Cardiac fibroblast (primary cell): ENCODE measurements around the gene STPG3.

Experiments used
- DNase-seq, 2 donors: peaks; one replicate each; pipeline versions ENCODE4 v3.0.0 to v3.0.0-alpha.2; 2010; ENCODE audit warnings: low read depth in 2 of 2
- H3K4me3 ChIP-seq, 2 donors: replicated peaks in 1 of 2; 1 replicate in 1 of 2; 2 replicates in 1 of 2; pipeline ENCODE4 v1.5.1; 2011; ENCODE audit warnings: low read depth in 2 of 2, low read length in 2 of 2, mild to moderate bottlenecking in 2 of 2, moderate library complexity in 1 of 2
- TF ChIP-seq, protein P1 (sequence below): IDR thresholded peaks from one replicate; pipeline ENCODE4 v1.5.1; 2011; ENCODE audit warnings: low read depth, mild to moderate bottlenecking, low read length, inconsistent platforms

Gene STPG3

DNA sequence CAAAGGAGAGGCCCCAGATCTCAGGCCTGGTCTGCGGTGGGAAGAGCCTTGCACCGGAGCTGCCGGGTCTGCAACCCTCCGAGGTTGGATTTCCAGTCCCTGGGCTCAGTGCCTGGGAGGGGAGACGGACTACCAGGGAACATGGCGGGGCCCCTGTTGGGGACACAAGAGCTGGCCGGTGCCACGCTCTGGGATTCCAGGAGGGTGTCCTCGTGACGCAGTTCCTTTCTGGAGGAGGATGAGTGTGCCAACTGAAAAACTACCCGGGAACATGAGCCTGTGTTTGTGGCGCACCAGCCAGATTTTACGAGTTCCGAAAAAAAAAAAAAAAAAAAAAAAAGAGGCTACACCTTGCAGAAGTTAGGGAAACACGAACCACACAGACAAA, 42.0 kb downstream of the STPG3 start:
- TF ChIP-seq, protein P1, sequence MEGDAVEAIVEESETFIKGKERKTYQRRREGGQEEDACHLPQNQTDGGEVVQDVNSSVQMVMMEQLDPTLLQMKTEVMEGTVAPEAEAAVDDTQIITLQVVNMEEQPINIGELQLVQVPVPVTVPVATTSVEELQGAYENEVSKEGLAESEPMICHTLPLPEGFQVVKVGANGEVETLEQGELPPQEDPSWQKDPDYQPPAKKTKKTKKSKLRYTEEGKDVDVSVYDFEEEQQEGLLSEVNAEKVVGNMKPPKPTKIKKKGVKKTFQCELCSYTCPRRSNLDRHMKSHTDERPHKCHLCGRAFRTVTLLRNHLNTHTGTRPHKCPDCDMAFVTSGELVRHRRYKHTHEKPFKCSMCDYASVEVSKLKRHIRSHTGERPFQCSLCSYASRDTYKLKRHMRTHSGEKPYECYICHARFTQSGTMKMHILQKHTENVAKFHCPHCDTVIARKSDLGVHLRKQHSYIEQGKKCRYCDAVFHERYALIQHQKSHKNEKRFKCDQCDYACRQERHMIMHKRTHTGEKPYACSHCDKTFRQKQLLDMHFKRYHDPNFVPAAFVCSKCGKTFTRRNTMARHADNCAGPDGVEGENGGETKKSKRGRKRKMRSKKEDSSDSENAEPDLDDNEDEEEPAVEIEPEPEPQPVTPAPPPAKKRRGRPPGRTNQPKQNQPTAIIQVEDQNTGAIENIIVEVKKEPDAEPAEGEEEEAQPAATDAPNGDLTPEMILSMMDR: no peak
- H3K4me3 ChIP-seq: no peak overlapping the region
- no peak for DNase-seq

DNA sequence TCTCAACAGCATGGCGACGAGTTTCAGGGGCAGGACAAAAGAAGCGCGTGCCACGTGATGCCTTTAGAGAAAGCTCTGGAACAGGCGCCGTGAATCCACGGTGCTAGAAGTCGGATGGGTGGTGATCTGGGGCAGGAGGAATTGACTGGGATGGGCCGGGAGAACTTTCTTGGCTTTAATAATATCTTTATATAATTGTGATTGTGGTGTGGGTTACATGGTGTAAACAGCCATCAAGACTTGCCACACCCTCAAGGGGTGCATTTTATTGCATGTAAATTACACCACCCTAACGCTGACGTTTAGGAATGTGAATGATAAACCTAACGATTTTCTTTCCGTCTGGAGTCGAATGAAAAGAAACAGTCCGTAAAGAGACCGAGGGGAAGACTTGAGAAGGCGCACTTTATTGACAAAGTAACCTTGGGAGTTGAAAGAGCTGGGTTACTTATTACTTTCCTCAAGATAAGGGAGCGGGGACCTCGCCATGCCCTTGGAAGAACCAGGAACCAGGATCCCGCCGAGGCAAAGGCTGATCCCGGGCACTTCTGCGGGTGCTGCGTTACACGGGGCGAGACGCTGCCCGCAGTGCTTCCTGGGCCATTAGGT, 42.5 kb downstream of the STPG3 start:
- DNase-seq: no peak
- H3K4me3 ChIP-seq: no peak overlapping the region
- TF ChIP-seq, protein P1: no peak

- DNase-seq: peak; percentile 64 to 78
- TF ChIP-seq, protein P1: no peak
Measured at GRCh38 chr9:137294091-137294680, 43.1 kb downstream of the STPG3 start.

GRCh38 chr9:137294681-137295237, 43.7 kb downstream of the STPG3 start:
- H3K4me3 ChIP-seq: no peak overlapping the region
- TF ChIP-seq, protein P1: no peak
- DNase-seq: peak; percentile 32 to 68

More at GRCh38 chr9:137294091-137294680, 43.1 kb downstream of the STPG3 start:
- no peak overlapping the region for H3K4me3 ChIP-seq

- H3K4me3 ChIP-seq: no peak overlapping the region
- peak in 1 of 2 donors; percentile 34 for DNase-seq
- TF ChIP-seq, protein P1: no peak
Measured at GRCh38 chr9:137295238-137295811, 44.2 kb downstream of the STPG3 start.

GRCh38 chr9:137295849-137296669, 45.0 kb downstream of the STPG3 start:
- DNase-seq: no peak
- H3K4me3 ChIP-seq: peak overlapping the region; percentile 28 to 30
- TF ChIP-seq, protein P1: no peak
